Heart left ventricle (tissue), 13 donors: ENCODE results near the gene KCNMB2.

Experiments used
- POLR2A ChIP-seq, 2 donors: fragments of 450-650 bp; IDR thresholded peaks; one replicate each; pipeline ENCODE4 v1.6.1; 2017; ENCODE audit warnings: antibody characterized with exemption in 2 of 2, mild to moderate bottlenecking in 2 of 2, moderate library complexity in 2 of 2
- TF ChIP-seq, protein P1 (sequence below), 12 donors: fragments of 200-600 bp; sonication (generic) in 4 of 12; IDR thresholded peaks; one replicate each; pipeline versions ENCODE4 v1.5.0 to v1.8.0; 2018 to 2022; ENCODE audit warnings: antibody characterized with exemption in 12 of 12, mild to moderate bottlenecking in 5 of 12
- donor health status: ischemic (EF 13 %, LVEDD 7.1; RV severe dilation, severe dysfunction).
- donor health status: DM: no; HTN: yes; CAD: no.
- donor health status: DM: no; HTN: no; CAD: no.
- donor health status: ischemic (EF 25% LVEDD 6.9; RV normal size, moderate dysfunction).
- donor health status: ischemic (EF 25% LVEDD 5.7; RV mildly dilated, moderate dysfunction).
- donor health status: ischemic (EF 35%, LVEDD 5.7; RV mildly dilated, moderate dysfunction).
- donor health status: nonischemic (EF 11% LVEDD 7.7; RV severe dilation, severe dysfunction).
- donor health status: DM: yes; HTN: yes; CAD: no.
- donor health status: PGD.
- donor health status: ischemic (EF 29% LVEDD 5.4; RV normal size, mild dysfunction).
- donor health status: nonischemic (EF 23%, LVEDD 6.1; RV moderate dilation, normal function).

DNA sequence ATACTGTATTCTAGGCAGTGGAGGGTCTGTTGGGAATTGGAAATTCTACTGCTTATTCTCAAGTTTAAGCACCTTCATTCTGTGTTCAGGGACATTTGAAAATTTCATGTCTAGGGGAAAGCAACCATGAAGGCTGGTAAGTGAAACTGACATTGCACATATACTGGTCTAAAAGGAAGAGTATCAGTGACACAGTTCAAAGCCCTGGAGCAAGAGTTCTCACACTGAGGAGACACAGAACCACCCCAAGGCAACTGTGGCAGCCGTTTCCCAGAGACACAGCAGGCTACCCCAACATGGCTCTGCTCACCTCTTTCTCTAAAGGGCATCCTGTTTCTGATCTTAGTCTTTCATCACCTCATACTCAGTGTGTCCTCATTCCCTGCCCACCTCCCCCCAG lies 67.5 kb downstream of the KCNMB2 start:
- TF ChIP-seq, protein P1, sequence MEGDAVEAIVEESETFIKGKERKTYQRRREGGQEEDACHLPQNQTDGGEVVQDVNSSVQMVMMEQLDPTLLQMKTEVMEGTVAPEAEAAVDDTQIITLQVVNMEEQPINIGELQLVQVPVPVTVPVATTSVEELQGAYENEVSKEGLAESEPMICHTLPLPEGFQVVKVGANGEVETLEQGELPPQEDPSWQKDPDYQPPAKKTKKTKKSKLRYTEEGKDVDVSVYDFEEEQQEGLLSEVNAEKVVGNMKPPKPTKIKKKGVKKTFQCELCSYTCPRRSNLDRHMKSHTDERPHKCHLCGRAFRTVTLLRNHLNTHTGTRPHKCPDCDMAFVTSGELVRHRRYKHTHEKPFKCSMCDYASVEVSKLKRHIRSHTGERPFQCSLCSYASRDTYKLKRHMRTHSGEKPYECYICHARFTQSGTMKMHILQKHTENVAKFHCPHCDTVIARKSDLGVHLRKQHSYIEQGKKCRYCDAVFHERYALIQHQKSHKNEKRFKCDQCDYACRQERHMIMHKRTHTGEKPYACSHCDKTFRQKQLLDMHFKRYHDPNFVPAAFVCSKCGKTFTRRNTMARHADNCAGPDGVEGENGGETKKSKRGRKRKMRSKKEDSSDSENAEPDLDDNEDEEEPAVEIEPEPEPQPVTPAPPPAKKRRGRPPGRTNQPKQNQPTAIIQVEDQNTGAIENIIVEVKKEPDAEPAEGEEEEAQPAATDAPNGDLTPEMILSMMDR (IDR thresholded peaks at IDR 0.05), result no peak
- no peak for TF ChIP-seq POLR2A (IDR thresholded peaks at IDR 0.05)
